Measurements from ENCODE around the gene ATP2A2. TPM values are rescaled to one million over a fixed set of nuclear protein-coding genes. Genes with fewer than 3 reads are reported as not detected.
A peak's percentile ranks its signal among the peaks of the same experiment; 100 is the strongest.
"Not testable (repeated sequence)": the region's sequence is repeated elsewhere in the genome, so short reads cannot be mapped to it uniquely, and the experiment has no call there.

ATP2A2 gene
- total and polyA plus RNA-seq, 11 donors: 494 to 2,963 (median 1,674) TPM

DNA sequence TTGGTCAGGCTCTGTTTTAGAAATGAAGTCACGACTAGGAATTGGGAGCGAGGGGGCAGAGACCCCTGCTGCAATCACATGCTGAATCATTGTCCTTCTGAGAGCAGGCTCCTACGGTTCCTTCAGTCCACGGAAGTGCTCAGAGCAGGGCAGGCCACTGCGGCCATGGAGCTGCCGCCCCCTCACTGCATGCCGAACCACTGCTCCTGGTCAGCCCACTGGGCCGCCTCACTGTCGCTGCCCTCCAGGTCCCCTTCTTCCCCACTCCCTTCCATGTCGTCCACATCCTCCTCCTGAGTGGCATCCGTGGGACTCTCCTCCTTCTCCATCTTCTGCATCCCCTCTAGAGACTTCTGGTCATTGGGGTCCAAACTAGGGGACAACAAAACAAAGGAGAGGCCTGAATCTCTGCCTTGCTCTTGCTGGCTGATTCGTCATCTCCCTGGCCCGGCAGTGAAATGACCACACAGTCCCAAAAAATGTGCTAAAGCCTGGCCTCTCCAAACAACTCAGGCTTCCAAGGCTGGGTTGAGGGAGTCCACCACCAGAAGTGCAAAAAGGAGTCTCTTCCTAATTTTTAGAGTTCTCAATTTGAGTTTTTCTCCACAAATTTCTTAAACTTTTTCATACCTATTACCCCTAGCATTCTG, 93.0 kb downstream of the ATP2A2 start:
- Histone ChIP-seq H3K4me1 (peaks cover 0 to 35% (median 19%) of the 10 kb centered on the region in 12 donors), H3K27me3 (no peaks in the 10 kb centered on the region), H3K4me3 (no peak overlapping the region), H3K27ac (peak overlapping the region in 6 of 12 donors; percentile 26 to 57 (median 41)), H3K9me3 (no peaks in the 10 kb centered on the region), H3K36me3 (peaks cover 3 to 91% (median 72%) of the 10 kb centered on the region in 9 donors)
- 83 to 90% (median 88%) methylated on average over 13 of the region's 13 CpGs for WGBS, 4 donors
- intact Hi-C loops (cut with DNase I): no loop called here
- DNase-seq (no peak), ATAC-seq (peak in 1 of 4 donors; percentile 19)
- no peak for TF ChIP-seq POLR2A (IDR thresholded peaks at IDR 0.05)
- TF ChIP-seq, protein P1, sequence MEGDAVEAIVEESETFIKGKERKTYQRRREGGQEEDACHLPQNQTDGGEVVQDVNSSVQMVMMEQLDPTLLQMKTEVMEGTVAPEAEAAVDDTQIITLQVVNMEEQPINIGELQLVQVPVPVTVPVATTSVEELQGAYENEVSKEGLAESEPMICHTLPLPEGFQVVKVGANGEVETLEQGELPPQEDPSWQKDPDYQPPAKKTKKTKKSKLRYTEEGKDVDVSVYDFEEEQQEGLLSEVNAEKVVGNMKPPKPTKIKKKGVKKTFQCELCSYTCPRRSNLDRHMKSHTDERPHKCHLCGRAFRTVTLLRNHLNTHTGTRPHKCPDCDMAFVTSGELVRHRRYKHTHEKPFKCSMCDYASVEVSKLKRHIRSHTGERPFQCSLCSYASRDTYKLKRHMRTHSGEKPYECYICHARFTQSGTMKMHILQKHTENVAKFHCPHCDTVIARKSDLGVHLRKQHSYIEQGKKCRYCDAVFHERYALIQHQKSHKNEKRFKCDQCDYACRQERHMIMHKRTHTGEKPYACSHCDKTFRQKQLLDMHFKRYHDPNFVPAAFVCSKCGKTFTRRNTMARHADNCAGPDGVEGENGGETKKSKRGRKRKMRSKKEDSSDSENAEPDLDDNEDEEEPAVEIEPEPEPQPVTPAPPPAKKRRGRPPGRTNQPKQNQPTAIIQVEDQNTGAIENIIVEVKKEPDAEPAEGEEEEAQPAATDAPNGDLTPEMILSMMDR (IDR thresholded peaks at IDR 0.05): no peak

DNA sequence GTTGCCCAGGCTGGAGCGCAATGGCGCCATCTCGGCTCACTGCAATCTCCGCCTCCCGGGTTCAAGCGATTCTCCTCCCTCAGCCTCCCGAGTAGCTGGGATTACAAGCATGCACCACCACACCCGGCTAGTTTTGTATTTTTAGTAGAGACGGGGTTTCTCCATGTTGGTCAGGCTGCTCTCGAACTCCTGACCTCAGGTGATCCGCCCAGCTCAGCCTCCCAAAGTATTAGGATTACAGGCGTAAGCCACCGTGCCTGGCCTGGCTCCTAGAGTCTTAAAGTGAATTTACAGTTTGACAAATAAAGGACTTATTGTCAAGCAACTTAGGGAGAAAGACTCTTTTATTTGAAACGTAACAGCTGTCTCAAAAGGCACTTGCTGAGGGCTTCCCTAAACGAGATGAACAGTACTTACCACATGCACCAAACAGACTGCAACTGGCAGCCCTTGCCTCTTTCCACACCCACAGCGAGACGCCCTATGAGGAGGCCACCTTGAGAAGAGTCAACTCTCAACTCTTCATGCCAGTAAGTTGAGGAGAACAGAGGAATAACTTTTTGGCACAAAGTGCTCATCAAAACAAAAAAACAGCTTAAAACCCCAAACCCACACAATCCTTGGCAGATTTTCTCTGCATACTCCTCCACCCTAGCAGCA, 97.2 kb downstream of the ATP2A2 start:
- Histone ChIP-seq H3K27ac (peak overlapping the region in 2 of 12 donors; percentile 28 to 46), H3K36me3 (peaks cover 5 to 100% (median 94%) of the 10 kb centered on the region in 9 donors), H3K4me1 (peaks cover 0 to 20% (median 9%) of the 10 kb centered on the region in 12 donors)
- DNase-seq; H3K9me3 ChIP-seq; intact Hi-C loops (cut with DNase I); H3K27me3 ChIP-seq; H3K4me3 ChIP-seq; ATAC-seq: not testable (repeated sequence)
- WGBS, 4 donors: 88 to 92% (median 90%) methylated on average over 17 of the region's 17 CpGs

DNA sequence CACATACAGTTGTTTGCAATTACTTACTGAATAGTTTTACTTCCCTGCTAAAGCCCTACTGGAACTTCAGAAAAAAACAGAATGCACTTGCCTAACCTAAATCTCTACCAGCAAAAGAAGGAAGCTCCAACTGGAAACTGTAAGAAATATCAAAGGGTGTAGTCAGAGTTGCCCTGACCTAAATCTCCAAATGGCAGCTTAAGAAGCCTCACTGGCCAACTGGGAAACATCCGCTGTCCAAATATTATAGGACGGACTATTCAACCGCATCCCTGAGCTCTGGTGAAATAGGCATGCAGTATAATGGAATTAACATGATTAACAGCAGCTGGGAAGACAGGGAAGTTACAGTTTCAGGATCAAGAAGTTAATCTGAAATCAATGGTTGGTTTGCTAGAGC, 98.2 kb downstream of the ATP2A2 start:
- peaks cover 0 to 12% (median 0%) of the 10 kb centered on the region in 12 donors for H3K4me1 ChIP-seq
- H3K9me3 ChIP-seq: no peaks in the 10 kb centered on the region
- H3K36me3 ChIP-seq: peaks cover 5 to 97% (median 92%) of the 10 kb centered on the region in 9 donors
- intact Hi-C loops (cut with DNase I): no loop called here
- WGBS, 4 donors: 88 to 94% (median 92%) methylated on average over 3 of the region's 3 CpGs
- no peak overlapping the region for H3K4me3 ChIP-seq
- H3K27ac ChIP-seq: peak overlapping the region in 5 of 12 donors; percentile 20 to 59 (median 46)
- DNase-seq (no peak), ATAC-seq (peak in 1 of 4 donors; percentile 31)
- H3K27me3 ChIP-seq: no peaks in the 10 kb centered on the region
- no peak for TF ChIP-seq POLR2A (IDR thresholded peaks at IDR 0.05)
- TF ChIP-seq, protein P1 (IDR thresholded peaks at IDR 0.05): no peak

DNA sequence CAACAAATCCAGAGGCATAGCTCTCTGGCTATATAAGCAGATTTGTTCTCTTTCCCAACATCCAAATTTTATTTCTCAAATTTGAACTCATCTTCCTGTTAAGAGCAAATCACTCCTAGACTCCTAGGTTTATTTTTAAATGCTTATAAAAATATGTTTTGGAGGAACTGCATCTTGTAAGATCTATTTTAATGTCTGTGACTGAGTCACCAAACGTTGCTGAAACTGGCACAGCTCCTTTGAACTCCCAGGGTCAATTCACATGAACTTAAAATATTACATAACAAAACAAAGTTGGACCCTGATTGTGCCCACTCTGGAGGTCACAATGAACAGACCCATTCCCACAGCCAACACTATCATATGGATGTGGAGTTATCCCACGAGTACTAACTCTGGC, 98.6 kb downstream of the ATP2A2 start:
- Histone ChIP-seq H3K27ac (peak overlapping the region in 7 of 12 donors; percentile 14 to 62 (median 46)), H3K27me3 (no peaks in the 10 kb centered on the region), H3K9me3 (no peaks in the 10 kb centered on the region), H3K36me3 (peaks cover 5 to 97% (median 89%) of the 10 kb centered on the region in 9 donors), H3K4me3 (no peak overlapping the region), H3K4me1 (peaks cover 0 to 16% (median 0%) of the 10 kb centered on the region in 12 donors)
- ATAC-seq (peak in 2 of 4 donors; percentile 6 to 18), DNase-seq (no peak)
- TF ChIP-seq POLR2A (IDR thresholded peaks at IDR 0.05): no peak
- TF ChIP-seq, protein P1 (IDR thresholded peaks at IDR 0.05): no peak
- intact Hi-C loops (cut with DNase I): no loop called here
- WGBS, 4 donors: 53 to 63% (median 60%) methylated on average over 2 of the region's 2 CpGs

Measured in heart left ventricle (tissue), 16 donors.